ENCODE results near the gene SHB. TPM values are rescaled to one million over a fixed set of nuclear protein-coding genes. Genes with fewer than 3 reads are reported as not detected.

Gene SHB
- total RNA-seq, 1 experiment from 2014 or later, result 28.7 TPM

- Histone ChIP-seq H3K36me3 (ENCODE audit: control insufficient read depth in 1 of 2, insufficient read depth in 2 of 2, low read length in 2 of 2) (peaks cover 7 to 23% of the 10 kb centered on the region in 2 experiments; a peak in 3 of 4 replicates), H3K9ac (ENCODE audit: low read length) (no peak overlapping the region), H3K4me2 (ENCODE audit: low read length) (no peak overlapping the region), H3K4me3 (replicated peaks in 1 of 2; ENCODE audit: low read depth in 1 of 2, low read length in 2 of 2) (no peak overlapping the region), H3K9me2 (ENCODE audit: insufficient read depth) (no peaks in the 10 kb centered on the region), H3K4me1 (ENCODE audit: control insufficient read depth in 1 of 2, insufficient read depth in 2 of 2, low read length in 2 of 2) (peaks cover 0 to 5% of the 10 kb centered on the region in 2 experiments; a peak in 1 of 4 replicates), H3K9me3 (ENCODE audit: control insufficient read depth in 1 of 2, insufficient read depth in 1 of 2, low read depth in 1 of 2, low read length in 2 of 2) (no peaks in the 10 kb centered on the region), H3K27ac (ENCODE audit: low read depth, low read length) (no peak overlapping the region), H3K79me2 (ENCODE audit: insufficient read depth, low read length) (no peaks in the 10 kb centered on the region), H2AFZ (ENCODE audit: low read depth, low read length, poor library complexity, severe bottlenecking) (no peak overlapping the region), H3K27me3 (ENCODE audit: insufficient read depth, low read length) (no peaks in the 10 kb centered on the region), H4K20me1 (ENCODE audit: insufficient read depth) (no peaks in the 10 kb centered on the region)
- TF ChIP-seq YY1 (IDR thresholded peaks at IDR 0.05; ENCODE audit: extremely low read depth, insufficient replicate concordance, low read depth, low read length), result no peak
- TF ChIP-seq POLR2A (IDR thresholded peaks at IDR 0.05; ENCODE audit: borderline replicate concordance, extremely low read depth, insufficient read depth, insufficient read length), result no peak
- TF ChIP-seq EGR1 (IDR thresholded peaks at IDR 0.05; ENCODE audit: low read depth), result no peak
- no peak for TF ChIP-seq TCF7L2 (IDR thresholded peaks at IDR 0.05; ENCODE audit: borderline replicate concordance, extremely low read depth, insufficient read depth, insufficient read length)
- intact Hi-C loops (cut with micrococcal nuclease), result loop anchor here (5.0 kb wide), 1 partner anchor 49 kb away; no protein-coding TSS in a partner anchor
- CTCF ChIA-PET, result no interaction called here
- ATAC-seq (no peak), DNase-seq (ENCODE audit: low read depth, low spot score) (no peak)
- RAD21 ChIA-PET (ENCODE audit: low non-redundant PET in 1 of 2, low total read pairs in 2 of 2, uncharacterized antibody in 2 of 2, unreplicated experiment in 2 of 2), result interaction anchor here in 1 of 2 experiments (0.6 kb wide), 1 partner anchor 436 kb away, joined by 3 read pairs; no protein-coding TSS in a partner anchor
- POLR2A ChIA-PET, result no interaction called here
- BruUV-seq (replicated peaks), result no TSS peak
Observed at GRCh38 chr9:37917801-37918664, 151.0 kb downstream of the SHB start.

GRCh38 chr9:37917313-37917731 lies 151.7 kb downstream of the SHB start:
- Histone ChIP-seq H3K9me2 (ENCODE audit: insufficient read depth) (no peaks in the 10 kb centered on the region), H3K4me1 (ENCODE audit: control insufficient read depth in 1 of 2, insufficient read depth in 2 of 2, low read length in 2 of 2) (peaks cover 0 to 5% of the 10 kb centered on the region in 2 experiments; a peak in 1 of 4 replicates), H3K4me2 (ENCODE audit: low read length) (no peak overlapping the region), H3K27me3 (ENCODE audit: insufficient read depth, low read length) (no peaks in the 10 kb centered on the region), H2AFZ (ENCODE audit: low read depth, low read length, poor library complexity, severe bottlenecking) (no peak overlapping the region), H3K36me3 (ENCODE audit: control insufficient read depth in 1 of 2, insufficient read depth in 2 of 2, low read length in 2 of 2) (peaks cover 7 to 23% of the 10 kb centered on the region in 2 experiments; a peak in 3 of 4 replicates), H3K79me2 (ENCODE audit: insufficient read depth, low read length) (no peaks in the 10 kb centered on the region), H3K9ac (ENCODE audit: low read length) (no peak overlapping the region), H4K20me1 (ENCODE audit: insufficient read depth) (no peaks in the 10 kb centered on the region), H3K27ac (ENCODE audit: low read depth, low read length) (no peak overlapping the region), H3K4me3 (replicated peaks in 1 of 2; ENCODE audit: low read depth in 1 of 2, low read length in 2 of 2) (no peak overlapping the region), H3K9me3 (ENCODE audit: control insufficient read depth in 1 of 2, insufficient read depth in 1 of 2, low read depth in 1 of 2, low read length in 2 of 2) (no peaks in the 10 kb centered on the region)
- BruUV-seq (replicated peaks), result no TSS peak
- no peak for ATAC-seq
- TF ChIP-seq ZBTB33 (IDR thresholded peaks at IDR 0.05; ENCODE audit: extremely low read depth, insufficient replicate concordance, low read length) (no peak), TCF7L2 (IDR thresholded peaks at IDR 0.05; ENCODE audit: borderline replicate concordance, extremely low read depth, insufficient read depth, insufficient read length) (no peak), MAX (IDR thresholded peaks at IDR 0.05) (no peak), JUND (IDR thresholded peaks at IDR 0.05) (no peak), SP1 (IDR thresholded peaks at IDR 0.05; ENCODE audit: low read depth) (no peak), CEBPB (IDR thresholded peaks at IDR 0.05; ENCODE audit: low read depth) (no peak), ZNF274 (IDR thresholded peaks at IDR 0.05; ENCODE audit: low read depth, low read length) (no peak), ZFX (IDR thresholded peaks at IDR 0.05) (no peak)
- no peak for DNase-seq (ENCODE audit: low read depth, low spot score)
- CTCF ChIA-PET, result interaction anchor here (1.3 kb wide), 1 partner anchor 346 kb away, joined by 5 read pairs; no protein-coding TSS in a partner anchor
- POLR2A ChIA-PET, result no interaction called here
- RAD21 ChIA-PET (ENCODE audit: low non-redundant PET in 1 of 2, low total read pairs in 2 of 2, uncharacterized antibody in 2 of 2, unreplicated experiment in 2 of 2), result interaction anchor here in 1 of 2 experiments (0.6 kb wide), 1 partner anchor 435 kb away, joined by 3 read pairs; no protein-coding TSS in a partner anchor
- intact Hi-C loops (cut with micrococcal nuclease), result loop anchor here (5.0 kb wide), 1 partner anchor 50 kb away; no protein-coding TSS in a partner anchor
